ENCODE measurements around the gene CACNB2. TPM values are rescaled to one million over a fixed set of nuclear protein-coding genes. Genes with fewer than 3 reads are reported as not detected.

The CACNB2 gene
- total RNA-seq, 1 experiment from 2014 or later = 3.2 TPM

GRCh38 chr10:18497806-18498369 lies 357.7 kb downstream of the CACNB2 start (continued):
- TF ChIP-seq CTCF (IDR thresholded peaks at IDR 0.05) (no peak), CDX4 (CRISPR knock-in tag; IDR thresholded peaks at IDR 0.05; ENCODE audit: borderline replicate concordance) (no peak), MAX (CRISPR knock-in tag; IDR thresholded peaks at IDR 0.05) (no peak)

- no peaks in the 10 kb centered on the region for H3K9me3 Mint-ChIP-seq
- ChIA-PET POLR2A (no interaction called here), CTCF (no interaction called here)
- ATAC-seq (no peak), DNase-seq (ENCODE audit: low spot score) (no peak)
- no peaks in the 10 kb centered on the region for H3K36me3 Mint-ChIP-seq
- no peak overlapping the region for H3K4me3 Mint-ChIP-seq
- no peak overlapping the region for H3K27ac Mint-ChIP-seq
- no peaks in the 10 kb centered on the region for H3K27me3 Mint-ChIP-seq (ENCODE audit: low read depth)
- H3K4me1 Mint-ChIP-seq = peaks cover 15% of the 10 kb centered on the region
- TF ChIP-seq ZNF281 (CRISPR knock-in tag; IDR thresholded peaks at IDR 0.05) = no peak
Measured at GRCh38 chr10:18498998-18499397, 358.8 kb downstream of the CACNB2 start.

GRCh38 chr10:18500576-18500975 lies 360.4 kb downstream of the CACNB2 start:
- H3K4me1 Mint-ChIP-seq = peaks cover 15% of the 10 kb centered on the region
- no peak for ATAC-seq

GRCh38 chr10:18501198-18501597 lies 361.0 kb downstream of the CACNB2 start:
- H3K4me3 Mint-ChIP-seq = no peak overlapping the region
- ATAC-seq (no peak), DNase-seq (ENCODE audit: low spot score) (no peak)
- TF ChIP-seq SOX15 (CRISPR knock-in tag; IDR thresholded peaks at IDR 0.05) = no peak
- TF ChIP-seq IRF2 (CRISPR knock-in tag; IDR thresholded peaks at IDR 0.05; ENCODE audit: borderline replicate concordance, low read depth) = no peak
- TF ChIP-seq TCF7 (CRISPR knock-in tag; IDR thresholded peaks at IDR 0.05; ENCODE audit: low read depth) = no peak
- TF ChIP-seq ZSCAN18 (CRISPR knock-in tag; IDR thresholded peaks at IDR 0.05) = no peak
- TF ChIP-seq FOXK1 (CRISPR knock-in tag; IDR thresholded peaks at IDR 0.05) = no peak
- TF ChIP-seq NFE2L1 (CRISPR knock-in tag; IDR thresholded peaks at IDR 0.05) = no peak
- no peak for TF ChIP-seq NFATC4 (CRISPR knock-in tag; IDR thresholded peaks at IDR 0.05)
- no peak for TF ChIP-seq ARID4B (CRISPR knock-in tag; IDR thresholded peaks at IDR 0.05; ENCODE audit: borderline replicate concordance)
- CTCF ChIA-PET = no interaction called here
- H3K9me3 Mint-ChIP-seq = no peaks in the 10 kb centered on the region
- no peaks in the 10 kb centered on the region for H3K36me3 Mint-ChIP-seq
- H3K4me1 Mint-ChIP-seq = peaks cover 15% of the 10 kb centered on the region
- no peaks in the 10 kb centered on the region for H3K27me3 Mint-ChIP-seq (ENCODE audit: low read depth)
- no peak overlapping the region for H3K27ac Mint-ChIP-seq
- POLR2A ChIA-PET = no interaction called here

More at GRCh38 chr10:18500576-18500975, 360.4 kb downstream of the CACNB2 start:
- Mint-ChIP-seq H3K9me3 (no peaks in the 10 kb centered on the region), H3K27ac (no peak overlapping the region), H3K36me3 (no peaks in the 10 kb centered on the region), H3K4me3 (no peak overlapping the region), H3K27me3 (ENCODE audit: low read depth) (no peaks in the 10 kb centered on the region)
- no peak for DNase-seq (ENCODE audit: low spot score)
- CTCF ChIA-PET = no interaction called here
- POLR2A ChIA-PET = no interaction called here
- TF ChIP-seq ZNF232 (CRISPR knock-in tag; IDR thresholded peaks at IDR 0.05) = no peak
- no peak for TF ChIP-seq ZNF396 (CRISPR knock-in tag; IDR thresholded peaks at IDR 0.05; ENCODE audit: borderline replicate concordance)
- TF ChIP-seq ZNF671 (CRISPR knock-in tag; IDR thresholded peaks at IDR 0.05) = no peak
- TF ChIP-seq E2F4 (CRISPR knock-in tag; IDR thresholded peaks at IDR 0.05; ENCODE audit: borderline replicate concordance, low read depth) = no peak
- no peak for TF ChIP-seq IRF2 (CRISPR knock-in tag; IDR thresholded peaks at IDR 0.05; ENCODE audit: borderline replicate concordance, low read depth)
